ENCODE data around the gene HS3ST5.

- TF ChIP-seq CTCF (IDR thresholded peaks at IDR 0.05) (no peak), POLR2A (IDR thresholded peaks at IDR 0.05) (no peak), EP300 (IDR thresholded peaks at IDR 0.05) (no peak)
Measured at GRCh38 chr6:114362396-114362795, 19.6 kb upstream of the HS3ST5 start.
